Activated CD4-positive, alpha-beta T cell treated with anti-CD3 and anti-CD28 coated beads, Interleukin-2, amount 10 ng/mL, durations not matched to agents 24 days and 14 days (primary cell): Measurements from ENCODE around the gene STK39. TPM values are rescaled to one million over a fixed set of nuclear protein-coding genes. Genes with fewer than 3 reads are reported as not detected.

Source experiments
- DNase-seq: peaks from one replicate; pipeline ENCODE4 v3.0.0; 2022
- H3K27ac Mint-ChIP-seq: one replicate; pipeline ENCODE4 v1.8.0; 2022; ENCODE audit warnings: mild to moderate bottlenecking, mixed read lengths
- H3K27me3 Mint-ChIP-seq: one replicate; pipeline ENCODE4 v1.8.0; 2022; ENCODE audit warnings: mixed read lengths
- H3K36me3 Mint-ChIP-seq: one replicate; pipeline ENCODE4 v1.8.0; 2022; ENCODE audit warnings: low read depth, mild to moderate bottlenecking, mixed read lengths
- H3K4me1 Mint-ChIP-seq: one replicate; pipeline ENCODE4 v1.8.0; 2021; ENCODE audit warnings: mixed read lengths
- H3K4me3 Mint-ChIP-seq: one replicate; pipeline ENCODE4 v1.8.0; 2022; ENCODE audit warnings: mild to moderate bottlenecking, moderate library complexity, mixed read lengths
- H3K9me3 Mint-ChIP-seq: one replicate; pipeline ENCODE4 v1.8.0; 2021; ENCODE audit warnings: mixed read lengths
- intact Hi-C: fragments of 100-400 bp; cut with micrococcal nuclease; formaldehyde crosslinking; loops from one replicate; pipeline ENCODE4 v1.15.1; 2023
- total RNA-seq: library from RNA; stranded (reverse); gene quantifications from 2 replicates; pipeline ENCODE4 v1.2.3, GENCODE V29; 2022

The STK39 gene
- total RNA-seq, 1 donor from 2014 or later: 40.9 TPM

DNA sequence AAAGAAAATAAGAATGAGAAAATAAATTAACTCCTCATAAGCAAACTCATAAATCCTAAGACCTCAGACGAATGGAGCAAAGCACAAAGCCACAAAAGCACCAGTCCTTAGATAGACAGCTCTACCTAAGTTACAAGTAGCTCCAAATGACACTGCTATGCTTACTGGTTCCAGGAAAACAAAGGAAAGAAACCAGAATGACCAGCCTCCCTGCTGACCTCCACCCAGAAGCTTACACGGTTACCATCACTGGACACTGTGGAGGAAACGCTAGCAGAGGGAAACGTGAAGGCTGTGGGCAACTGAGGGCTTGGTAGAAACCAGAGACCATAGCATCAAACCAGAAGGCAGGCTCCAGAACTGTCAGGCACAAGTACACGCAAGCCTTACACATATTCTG is 67.8 kb downstream of the STK39 start:
- H3K36me3 Mint-ChIP-seq: peaks cover 17% of the 10 kb centered on the region
- H3K4me1 Mint-ChIP-seq: peaks cover 52% of the 10 kb centered on the region
- intact Hi-C loops: no loop called here
- no peaks in the 10 kb centered on the region for H3K9me3 Mint-ChIP-seq
- H3K4me3 Mint-ChIP-seq: no peak overlapping the region
- H3K27me3 Mint-ChIP-seq: no peaks in the 10 kb centered on the region
- no peak for DNase-seq
- H3K27ac Mint-ChIP-seq: no peak overlapping the region

DNA sequence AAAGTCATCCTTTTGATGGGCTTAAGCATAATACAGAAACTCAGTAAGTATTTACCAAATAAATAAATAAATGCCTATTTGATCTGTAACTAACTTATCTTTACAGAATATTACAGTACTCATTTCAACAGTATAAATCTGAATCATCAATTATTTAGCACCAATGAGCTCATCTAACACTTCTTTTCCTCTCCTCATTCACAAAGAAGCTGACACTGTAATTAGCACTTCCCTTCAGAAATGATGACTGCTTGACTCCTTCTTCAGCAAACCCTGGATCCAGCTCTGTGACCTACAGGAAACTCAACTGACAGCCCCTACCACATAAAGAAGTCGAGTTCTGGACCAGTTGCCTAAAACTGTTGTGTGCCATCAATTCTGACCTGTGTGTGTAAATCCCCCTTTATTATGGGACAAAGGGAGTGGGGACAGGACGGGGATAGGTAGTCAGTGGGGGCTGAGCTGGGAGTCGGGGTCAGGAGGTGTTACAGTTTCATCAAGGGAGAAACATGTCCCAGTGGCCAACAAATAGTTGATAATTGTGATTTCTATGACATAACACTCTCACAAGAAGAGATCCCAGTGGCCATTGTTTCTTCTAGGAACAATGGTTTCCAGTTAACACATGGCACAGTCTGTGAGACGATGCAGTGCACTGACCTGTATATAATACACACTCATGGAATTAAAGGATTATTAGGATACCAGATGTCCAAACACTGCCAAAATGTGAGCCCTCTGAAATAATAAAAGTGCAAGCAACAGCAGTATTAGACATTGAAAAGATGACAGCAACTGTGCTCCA is 68.7 kb downstream of the STK39 start:
- Mint-ChIP-seq H3K36me3 (peaks cover 17% of the 10 kb centered on the region), H3K4me3 (no peak overlapping the region), H3K4me1 (peaks cover 56% of the 10 kb centered on the region), H3K27me3 (no peaks in the 10 kb centered on the region), H3K27ac (no peak overlapping the region), H3K9me3 (no peaks in the 10 kb centered on the region)
- intact Hi-C loops: no loop called here
- DNase-seq: no peak

GRCh38 chr2:168176402-168176801 is 71.0 kb downstream of the STK39 start:
- no peaks in the 10 kb centered on the region for H3K9me3 Mint-ChIP-seq
- peaks cover 34% of the 10 kb centered on the region for H3K4me1 Mint-ChIP-seq
- no peaks in the 10 kb centered on the region for H3K27me3 Mint-ChIP-seq
- peaks cover 14% of the 10 kb centered on the region for H3K36me3 Mint-ChIP-seq
- no peak overlapping the region for H3K4me3 Mint-ChIP-seq
- H3K27ac Mint-ChIP-seq: peak overlapping the region; percentile 29
- intact Hi-C loops: no loop called here
- no peak for DNase-seq

GRCh38 chr2:168175469-168175868 is 71.9 kb downstream of the STK39 start:
- H3K27ac Mint-ChIP-seq: no peak overlapping the region
- H3K4me3 Mint-ChIP-seq: no peak overlapping the region
- H3K9me3 Mint-ChIP-seq: no peaks in the 10 kb centered on the region
- peaks cover 38% of the 10 kb centered on the region for H3K4me1 Mint-ChIP-seq
- H3K27me3 Mint-ChIP-seq: no peaks in the 10 kb centered on the region
- H3K36me3 Mint-ChIP-seq: peaks cover 15% of the 10 kb centered on the region
- no peak for DNase-seq
- intact Hi-C loops: no loop called here

DNA sequence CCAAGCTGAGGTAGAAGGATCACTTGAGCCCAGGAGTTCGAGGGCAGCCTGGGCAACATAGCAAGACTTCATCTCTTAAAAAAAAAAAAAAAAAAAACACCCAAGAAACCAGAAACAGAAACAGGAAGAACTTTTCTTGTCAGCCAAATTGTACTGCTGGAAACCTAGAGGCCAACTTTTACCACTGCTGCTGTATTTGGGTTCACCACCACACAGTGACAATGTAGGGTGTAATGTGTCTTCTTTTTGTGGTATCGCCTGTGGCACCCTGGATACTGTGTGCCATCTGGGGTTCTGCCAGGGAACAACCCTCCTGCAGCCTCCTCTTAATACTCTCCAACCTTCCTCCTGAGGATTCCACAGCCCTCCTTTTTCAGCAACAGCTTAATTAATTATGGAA is 72.6 kb downstream of the STK39 start:
- intact Hi-C loops: no loop called here
- peak; percentile 73 for DNase-seq
- H3K9me3 Mint-ChIP-seq: no peaks in the 10 kb centered on the region
- H3K4me3 Mint-ChIP-seq: peak overlapping the region; percentile 58
- peak overlapping the region; percentile 22 for H3K27ac Mint-ChIP-seq
- no peaks in the 10 kb centered on the region for H3K27me3 Mint-ChIP-seq
- peaks cover 14% of the 10 kb centered on the region for H3K36me3 Mint-ChIP-seq
- H3K4me1 Mint-ChIP-seq: peaks cover 39% of the 10 kb centered on the region

DNA sequence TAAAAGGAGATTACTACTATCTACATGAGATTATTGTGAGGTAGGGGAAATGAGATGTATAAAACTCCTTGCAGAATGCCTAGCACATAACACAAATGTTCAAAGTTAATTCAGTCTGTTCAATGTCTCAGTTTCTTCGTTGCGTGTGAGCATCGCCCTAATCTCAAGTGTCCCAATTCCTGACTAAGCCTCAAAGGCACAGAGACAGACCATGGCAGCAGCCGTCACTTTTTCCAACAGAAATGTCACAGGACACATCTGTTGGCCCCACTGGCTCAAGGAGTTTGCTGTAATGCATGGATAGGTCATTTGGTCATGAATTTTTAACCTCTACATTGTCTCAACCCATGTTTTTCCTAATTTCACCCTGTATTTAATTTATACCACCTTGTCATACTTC is 75.3 kb downstream of the STK39 start:
- Mint-ChIP-seq H3K9me3 (no peaks in the 10 kb centered on the region), H3K27me3 (no peaks in the 10 kb centered on the region), H3K4me1 (peaks cover 40% of the 10 kb centered on the region), H3K4me3 (no peak overlapping the region), H3K27ac (no peak overlapping the region), H3K36me3 (peaks cover 16% of the 10 kb centered on the region)
- intact Hi-C loops: no loop called here
- no peak for DNase-seq

DNA sequence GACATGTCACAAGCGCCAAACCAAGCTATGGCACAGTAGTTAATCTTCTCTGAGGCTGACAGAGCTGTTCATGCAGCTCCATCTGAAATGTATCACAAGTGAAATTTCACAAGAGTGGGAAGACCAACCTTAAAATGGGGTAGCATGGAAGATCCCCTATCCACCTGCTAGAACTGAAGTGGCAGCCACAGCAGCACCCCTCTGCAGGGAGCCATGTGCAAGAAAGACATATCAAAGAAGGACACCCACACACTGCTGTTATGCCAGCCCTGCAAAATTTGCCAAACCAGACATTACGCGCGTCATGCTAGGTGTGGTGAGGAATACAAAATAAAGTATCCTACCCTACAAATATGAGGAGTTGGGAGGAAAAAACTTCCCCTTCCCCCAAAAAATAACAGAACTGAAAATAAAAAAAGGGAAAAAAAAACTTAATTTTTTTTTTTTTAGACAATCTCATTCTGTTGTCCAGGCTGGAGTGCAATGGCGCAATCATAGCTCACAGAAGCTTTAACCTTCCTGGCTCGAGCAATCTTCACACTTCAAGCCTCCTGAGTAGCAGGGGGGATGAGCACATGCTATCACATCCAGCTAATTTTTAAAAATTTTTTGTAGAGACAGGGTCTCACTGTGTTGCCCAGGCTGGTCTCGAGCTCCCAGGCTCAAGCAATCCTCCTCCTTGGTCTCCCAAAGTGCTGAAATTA is 76.2 kb downstream of the STK39 start:
- H3K27ac Mint-ChIP-seq: no peak overlapping the region
- peaks cover 43% of the 10 kb centered on the region for H3K4me1 Mint-ChIP-seq
- peaks cover 25% of the 10 kb centered on the region for H3K36me3 Mint-ChIP-seq
- no peak overlapping the region for H3K4me3 Mint-ChIP-seq
- H3K9me3 Mint-ChIP-seq: no peaks in the 10 kb centered on the region
- no peak for DNase-seq
- intact Hi-C loops: no loop called here
- no peaks in the 10 kb centered on the region for H3K27me3 Mint-ChIP-seq

- Mint-ChIP-seq H3K9me3 (no peaks in the 10 kb centered on the region), H3K4me1 (peaks cover 43% of the 10 kb centered on the region), H3K36me3 (peaks cover 29% of the 10 kb centered on the region), H3K4me3 (no peak overlapping the region), H3K27ac (no peak overlapping the region), H3K27me3 (no peaks in the 10 kb centered on the region)
- intact Hi-C loops: loop anchor here (10.0 kb wide), 2 partner anchors 166 to 326 kb away; no protein-coding TSS in a partner anchor
- DNase-seq: no peak
Observed at GRCh38 chr2:168169097-168169745, 78.2 kb downstream of the STK39 start.

GRCh38 chr2:168167511-168168263 is 79.7 kb downstream of the STK39 start:
- no peaks in the 10 kb centered on the region for H3K27me3 Mint-ChIP-seq
- peak overlapping the region; percentile 67 for H3K27ac Mint-ChIP-seq
- intact Hi-C loops: loop anchor here (1.0 to 10.0 kb wide), 3 partner anchors 27 to 327 kb away; no protein-coding TSS in a partner anchor
- peaks cover 35% of the 10 kb centered on the region for H3K36me3 Mint-ChIP-seq
- no peaks in the 10 kb centered on the region for H3K9me3 Mint-ChIP-seq
- peaks cover 40% of the 10 kb centered on the region for H3K4me1 Mint-ChIP-seq
- DNase-seq: no peak
- no peak overlapping the region for H3K4me3 Mint-ChIP-seq

DNA sequence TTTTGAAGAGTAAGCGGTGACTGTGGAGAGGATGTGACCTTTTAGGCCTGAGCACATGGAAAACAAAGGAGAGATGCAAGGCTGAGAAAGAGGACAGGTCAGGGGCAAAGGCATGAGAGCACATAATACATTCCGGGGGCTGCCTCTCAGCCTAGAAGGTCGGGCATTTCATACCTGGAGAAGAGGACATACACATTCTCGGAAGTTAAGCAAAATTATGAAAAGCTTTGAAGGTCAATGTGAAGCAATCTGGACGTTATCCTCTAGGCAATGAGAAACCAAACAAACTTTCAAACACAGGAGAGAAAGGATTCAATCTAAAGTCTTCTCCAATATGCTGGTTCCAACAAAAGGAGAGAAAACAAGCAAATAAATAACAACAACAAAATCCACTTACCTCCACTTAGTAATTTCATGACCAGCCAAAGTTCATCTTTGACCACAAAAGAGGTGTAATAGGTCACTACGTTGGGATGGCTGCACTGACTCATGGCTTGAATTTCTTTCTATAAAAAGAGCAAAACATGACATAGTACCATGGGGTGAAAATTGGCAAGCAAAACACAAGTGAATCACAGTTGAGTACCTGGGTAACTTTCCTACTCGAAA is 80.4 kb downstream of the STK39 start:
- Mint-ChIP-seq H3K4me1 (peaks cover 40% of the 10 kb centered on the region), H3K4me3 (peak overlapping the region; percentile 5)

DNA sequence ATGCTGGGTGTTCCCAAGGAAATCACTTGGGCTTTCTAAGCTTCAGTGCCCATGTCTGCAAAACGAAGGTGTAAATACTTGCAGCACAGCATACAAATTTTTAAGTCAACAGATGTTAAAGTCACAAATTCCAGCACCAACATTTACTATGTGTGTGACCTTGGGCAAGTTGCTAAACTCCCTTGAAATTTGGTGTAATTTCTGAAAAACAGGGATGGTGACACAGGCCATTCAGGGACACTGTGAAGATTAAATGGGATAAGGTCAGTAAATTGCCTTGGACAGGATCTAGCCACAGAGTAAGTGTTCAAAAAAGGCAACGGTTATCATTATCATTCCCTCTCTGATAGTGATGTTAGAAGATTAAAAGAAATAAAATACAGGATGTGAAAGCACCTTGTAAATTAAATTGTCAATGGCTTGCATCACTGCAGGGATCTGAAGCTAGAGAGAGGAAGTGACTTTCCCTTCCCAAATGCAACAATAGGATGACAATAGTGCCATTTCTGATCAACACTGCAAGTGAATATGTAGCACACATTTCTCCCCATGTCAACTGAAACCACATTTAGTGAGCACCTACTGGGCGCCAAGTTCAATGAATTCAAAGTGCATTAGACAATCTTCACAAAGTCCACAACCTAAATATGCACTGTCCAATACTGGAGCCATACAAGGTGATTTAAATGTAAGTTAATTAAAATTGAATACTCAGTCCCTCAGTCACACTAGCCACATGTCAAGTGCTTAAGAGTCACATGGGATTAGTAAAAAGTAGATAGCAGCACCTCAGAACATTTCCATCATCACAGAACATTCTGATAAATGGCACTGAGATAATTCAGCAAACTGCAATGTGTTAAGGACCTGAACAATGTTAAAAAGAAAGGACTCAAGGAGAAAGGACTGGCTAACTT is 81.2 kb downstream of the STK39 start:
- no peak for DNase-seq
- Mint-ChIP-seq H3K27me3 (no peaks in the 10 kb centered on the region), H3K4me3 (peak overlapping the region; percentile 5), H3K4me1 (peaks cover 40% of the 10 kb centered on the region), H3K9me3 (no peaks in the 10 kb centered on the region), H3K36me3 (peaks cover 35% of the 10 kb centered on the region), H3K27ac (peak overlapping the region; percentile 62)
- intact Hi-C loops: loop anchor here (1.0 to 10.0 kb wide), 3 partner anchors 45 to 329 kb away; no protein-coding TSS in a partner anchor

More for the DNA sequence above, 80.4 kb downstream of the STK39 start:
- H3K36me3 Mint-ChIP-seq: peaks cover 35% of the 10 kb centered on the region
- peak overlapping the region; percentile 67 for H3K27ac Mint-ChIP-seq
- no peaks in the 10 kb centered on the region for H3K9me3 Mint-ChIP-seq
- intact Hi-C loops: loop anchor here (1.0 to 10.0 kb wide), 4 partner anchors 27 to 328 kb away; no protein-coding TSS in a partner anchor
- no peak for DNase-seq
- no peaks in the 10 kb centered on the region for H3K27me3 Mint-ChIP-seq

DNA sequence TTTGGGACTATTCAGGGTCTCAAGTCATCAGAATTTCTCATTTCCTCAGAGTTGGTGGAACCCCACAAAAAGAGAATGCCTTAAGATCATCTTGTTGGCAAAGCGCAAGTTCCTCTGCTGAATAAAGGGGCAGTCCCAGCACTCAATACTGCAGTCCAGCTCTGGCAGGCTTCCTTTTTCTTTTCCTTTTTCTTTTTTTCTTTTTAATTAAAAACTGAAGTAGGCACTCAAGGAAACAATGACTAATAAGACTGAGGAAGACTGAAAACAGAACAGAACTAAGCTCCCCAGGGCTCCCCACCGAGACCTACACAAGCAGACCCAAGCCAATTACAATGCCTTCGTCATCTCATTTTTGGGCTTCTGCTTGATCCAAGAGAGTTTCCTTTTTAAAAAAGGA is 82.0 kb downstream of the STK39 start:
- peaks cover 35% of the 10 kb centered on the region for H3K4me1 Mint-ChIP-seq
- H3K4me3 Mint-ChIP-seq: no peak overlapping the region
- no peaks in the 10 kb centered on the region for H3K27me3 Mint-ChIP-seq
- no peaks in the 10 kb centered on the region for H3K9me3 Mint-ChIP-seq
- DNase-seq: no peak
- H3K36me3 Mint-ChIP-seq: peaks cover 31% of the 10 kb centered on the region
- peak overlapping the region; percentile 42 for H3K27ac Mint-ChIP-seq
- intact Hi-C loops: loop anchor here (10.0 kb wide), 2 partner anchors 169 to 329 kb away; no protein-coding TSS in a partner anchor
